Caco-2 (cell line): ENCODE results near the gene JPH2. TPM values are rescaled to one million over a fixed set of nuclear protein-coding genes. Genes with fewer than 3 reads are reported as not detected.
A peak's percentile ranks its signal among the peaks of the same experiment; 100 is the strongest.

Experiments
- BruUV-seq: library from RNA; stranded (reverse); fragments of 400-500 nt; replicated peaks from 2 replicates; lab custom pipeline; 2021; lab: Mats Ljungman, UMichigan
- CTCF ChIA-PET: fragments of 300-600 bp; sonication (Branson Sonifier 250); formaldehyde crosslinking; loops from one replicate; lab custom pipeline; 2022; ENCODE audit warnings: antibody characterized with exemption; lab: Charles Lee
- POLR2A ChIA-PET: fragments of 300-600 bp; sonication (Branson Sonifier 250); formaldehyde crosslinking; loops from one replicate; lab custom pipeline; 2022; ENCODE audit warnings: antibody characterized with exemption; lab: Charles Lee
- DNase-seq, 2 experiments: peaks; one replicate each; pipeline versions ENCODE4 v3.0.0 to v3.0.0-alpha.2; 2020 to 2022
- H3K27me3 ChIP-seq: replicated peaks from 2 replicates; pipeline ENCODE4 v1.6.0; 2011; ENCODE audit warnings: low read length; ENCODE audit not compliant: control insufficient read depth, insufficient read depth
- H3K36me3 ChIP-seq: 2 replicates; pipeline ENCODE4 v1.5.1; 2011; ENCODE audit warnings: low read length; ENCODE audit not compliant: control insufficient read depth, insufficient read depth
- H3K4me1 ChIP-seq: fragments of 250-450 bp; sonication (Bioruptor Pico); 2 replicates; pipeline ENCODE4 v1.5.1; 2020; ENCODE audit warnings: mild to moderate bottlenecking
- H3K4me3 ChIP-seq: 2 replicates; pipeline ENCODE4 v1.5.1; 2011; ENCODE audit warnings: low read depth, mild to moderate bottlenecking, control low read depth, low read length
- H3K9me3 ChIP-seq: fragments of 250-450 bp; sonication (Bioruptor Pico); 2 replicates; pipeline ENCODE4 v1.5.1; 2020; ENCODE audit warnings: mild to moderate bottlenecking, moderate library complexity
- H3K27ac Mint-ChIP-seq: one replicate; pipeline ENCODE4 v1.8.0; 2022; ENCODE audit warnings: mixed read lengths; ENCODE audit not compliant: unreplicated experiment
- H3K27me3 Mint-ChIP-seq: one replicate; pipeline ENCODE4 v1.8.0; 2022; ENCODE audit warnings: mixed read lengths; ENCODE audit not compliant: insufficient read depth, unreplicated experiment
- H3K36me3 Mint-ChIP-seq: one replicate; pipeline ENCODE4 v1.8.0; 2022; ENCODE audit warnings: mild to moderate bottlenecking, mixed read lengths; ENCODE audit not compliant: insufficient read depth, unreplicated experiment
- H3K4me1 Mint-ChIP-seq: one replicate; pipeline ENCODE4 v1.8.0; 2022; ENCODE audit warnings: low read depth, mixed read lengths; ENCODE audit not compliant: unreplicated experiment
- H3K4me3 Mint-ChIP-seq: one replicate; pipeline ENCODE4 v1.8.0; 2022; ENCODE audit warnings: mild to moderate bottlenecking, moderate library complexity, mixed read lengths; ENCODE audit not compliant: unreplicated experiment
- H3K9me3 Mint-ChIP-seq: one replicate; pipeline ENCODE4 v1.8.0; 2022; ENCODE audit warnings: mixed read lengths; ENCODE audit not compliant: unreplicated experiment
- CTCF ChIP-seq, 2 experiments: fragments of 200-600 bp in 1 of 2; IDR thresholded peaks; 1 replicate in 1 of 2; 2 replicates in 1 of 2; pipeline versions ENCODE4 v1.5.1 to v1.8.0; 2011 to 2022; ENCODE audit warnings: antibody characterized with exemption in 1 of 2, control low read depth in 1 of 2, inconsistent platforms in 1 of 2, low read depth in 1 of 2, low read length in 1 of 2, mild to moderate bottlenecking in 1 of 2, moderate library complexity in 1 of 2; ENCODE audit not compliant: insufficient read depth in 1 of 2, severe bottlenecking in 1 of 2, unreplicated experiment in 1 of 2
- intact Hi-C: fragments of 100-400 bp; cut with micrococcal nuclease; formaldehyde crosslinking; loops from one replicate; pipeline ENCODE4 v1.10.0; 2022; ENCODE audit not compliant: unreplicated experiment
- total RNA-seq: library from RNA; stranded (reverse); gene quantifications from 2 replicates; pipeline ENCODE4 v1.2.3, GENCODE V29; 2022

Gene JPH2
- total RNA-seq, 1 experiment from 2014 or later, result 10.5 TPM

- peak in 1 of 2 experiments; percentile 36 for DNase-seq
- H3K4me1 Mint-ChIP-seq, result no peaks in the 10 kb centered on the region
- ChIA-PET POLR2A (no interaction called here), CTCF (interaction anchor here (0.6 to 7.4 kb wide), 5 partner anchors 13 to 123 kb away, joined by 3 to 439 read pairs (median 5); partner anchors contain the start of gene JPH2)
- H3K27ac Mint-ChIP-seq, result no peak overlapping the region
- H3K36me3 Mint-ChIP-seq, result no peaks in the 10 kb centered on the region
- intact Hi-C loops, result no loop called here
- Histone ChIP-seq H3K27me3 (no peaks in the 10 kb centered on the region), H3K9me3 (peaks cover 16% of the 10 kb centered on the region), H3K4me3 (no peak overlapping the region), H3K36me3 (no peaks in the 10 kb centered on the region), H3K4me1 (no peaks in the 10 kb centered on the region)
- no peak overlapping the region for H3K4me3 Mint-ChIP-seq
- TF ChIP-seq CTCF (IDR thresholded peaks at IDR 0.05; ENCODE audit: insufficient read depth in 1 of 2, low read depth in 1 of 2, low read length in 1 of 2, severe bottlenecking in 1 of 2, unreplicated experiment in 1 of 2), result no peak
- no TSS peak for BruUV-seq
- H3K27me3 Mint-ChIP-seq, result no peaks in the 10 kb centered on the region
- peaks cover 24% of the 10 kb centered on the region for H3K9me3 Mint-ChIP-seq
Measured at GRCh38 chr20:44112456-44112855, 74.5 kb downstream of the JPH2 start.

- ChIA-PET POLR2A (interaction anchor here (0.6 kb wide), 1 partner anchor 655 kb away, joined by 9 read pairs; no protein-coding TSS in a partner anchor), CTCF (interaction anchor here (0.6 to 7.4 kb wide), 2 partner anchors 64 to 78 kb away, joined by 5 to 439 read pairs; partner anchors contain the start of gene JPH2)
- Mint-ChIP-seq H3K36me3 (no peaks in the 10 kb centered on the region), H3K4me3 (no peak overlapping the region), H3K27ac (no peak overlapping the region), H3K9me3 (peaks cover 30% of the 10 kb centered on the region), H3K4me1 (no peaks in the 10 kb centered on the region), H3K27me3 (peaks cover 2% of the 10 kb centered on the region)
- H3K4me3 ChIP-seq, result no peak overlapping the region
- H3K27me3 ChIP-seq, result no peaks in the 10 kb centered on the region
- no TSS peak for BruUV-seq
- H3K4me1 ChIP-seq, result no peaks in the 10 kb centered on the region
- H3K36me3 ChIP-seq, result no peaks in the 10 kb centered on the region
- H3K9me3 ChIP-seq, result peaks cover 16% of the 10 kb centered on the region
- intact Hi-C loops, result no loop called here
- peak in 1 of 2 experiments; percentile 47 for DNase-seq
- no peak for TF ChIP-seq CTCF (IDR thresholded peaks at IDR 0.05; ENCODE audit: insufficient read depth in 1 of 2, low read depth in 1 of 2, low read length in 1 of 2, severe bottlenecking in 1 of 2, unreplicated experiment in 1 of 2)
Measured at GRCh38 chr20:44111712-44112335, 75.2 kb downstream of the JPH2 start.

- POLR2A ChIA-PET, result no interaction called here
- Mint-ChIP-seq H3K4me3 (no peak overlapping the region), H3K4me1 (no peaks in the 10 kb centered on the region), H3K36me3 (no peaks in the 10 kb centered on the region), H3K27me3 (peaks cover 7% of the 10 kb centered on the region), H3K9me3 (peaks cover 35% of the 10 kb centered on the region), H3K27ac (no peak overlapping the region)
- no peaks in the 10 kb centered on the region for H3K36me3 ChIP-seq
- H3K4me3 ChIP-seq, result no peak overlapping the region
- CTCF ChIA-PET, result interaction anchor here (7.4 kb wide), 1 partner anchor 79 kb away, joined by 439 read pairs; the partner anchor contains the start of gene JPH2
- BruUV-seq, result no TSS peak
- H3K27me3 ChIP-seq, result no peaks in the 10 kb centered on the region
- no peaks in the 10 kb centered on the region for H3K4me1 ChIP-seq
- TF ChIP-seq CTCF (IDR thresholded peaks at IDR 0.05; ENCODE audit: insufficient read depth in 1 of 2, low read depth in 1 of 2, low read length in 1 of 2, severe bottlenecking in 1 of 2, unreplicated experiment in 1 of 2), result no peak
- peak in 1 of 2 experiments; percentile 38 for DNase-seq
- intact Hi-C loops, result no loop called here
- peaks cover 16% of the 10 kb centered on the region for H3K9me3 ChIP-seq
Measured at GRCh38 chr20:44110816-44111568, 76.0 kb downstream of the JPH2 start.
